ENCODE measurements around the gene KRT4.

DNA sequence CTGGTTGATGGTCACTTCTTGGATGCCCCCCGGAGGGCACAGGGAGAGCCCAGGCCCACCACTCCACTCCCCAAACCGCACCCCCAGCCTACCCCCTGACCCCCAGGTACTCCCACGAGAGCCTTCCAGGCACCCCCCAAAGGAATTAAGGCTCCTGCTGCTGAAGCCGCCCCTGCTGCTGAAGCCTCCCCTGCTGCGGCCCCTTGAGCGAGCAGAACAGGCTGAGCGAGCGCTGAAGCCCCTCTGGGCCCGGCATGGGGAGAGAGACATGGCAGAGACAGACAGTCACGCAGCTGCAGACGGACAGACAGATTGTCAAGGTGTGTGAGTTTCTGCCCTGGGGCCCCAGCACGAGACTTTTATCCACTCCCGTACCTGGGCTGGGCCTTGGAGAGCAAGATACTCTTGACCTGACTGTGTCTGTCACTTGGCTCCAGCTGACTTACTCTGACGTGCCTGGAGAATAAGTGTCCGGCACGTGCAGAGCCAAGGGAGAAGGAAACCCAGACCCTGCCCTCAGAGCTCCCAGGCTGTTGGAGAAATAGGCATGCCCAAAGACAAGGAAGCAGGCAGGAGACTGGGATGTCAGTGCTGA lies 34.8 kb upstream of the KRT4 start, which contains the start of gene KRT78:
- no peak for TF ChIP-seq CTCF (IDR thresholded peaks at IDR 0.05)
- TF ChIP-seq POLR2A (IDR thresholded peaks at IDR 0.05), result no peak
